SK-N-MC (cell line): ENCODE results near the gene STARD9.

ENCODE experiments used
- EZH2 ChIP-seq: fragments of 200-600 bp; sonication (generic); IDR thresholded peaks from one replicate; pipeline ENCODE4 v1.6.1; 2017; ENCODE audit warnings: antibody characterized with exemption
- POLR2AphosphoS5 ChIP-seq: IDR thresholded peaks from 2 replicates; pipeline ENCODE4 v1.6.1; 2012; ENCODE audit warnings: mild to moderate bottlenecking, low read depth, low read length, borderline replicate concordance

- TF ChIP-seq POLR2AphosphoS5 (no peak), EZH2 (no peak)
These were observed 27.5 kb upstream of the STARD9 start for GRCh38 chr15:42547918-42548248.
